DND-41 (cell line): ENCODE results near the gene ATXN7.

Source experiments
- EZH2 ChIP-seq: IDR thresholded peaks from 3 replicates; pipeline ENCODE4 v1.6.1; 2012; ENCODE audit warnings: borderline replicate concordance, low read depth, mild to moderate bottlenecking, moderate library complexity, low read length, inconsistent platforms; ENCODE audit not compliant: severe bottlenecking
- TF ChIP-seq, protein P1 (sequence below): IDR thresholded peaks from 2 replicates; pipeline ENCODE4 v1.5.1; 2012; ENCODE audit warnings: borderline replicate concordance, low read length, moderate library complexity, mild to moderate bottlenecking; ENCODE audit not compliant: poor library complexity, severe bottlenecking; ENCODE audit errors: extremely low read depth

DNA sequence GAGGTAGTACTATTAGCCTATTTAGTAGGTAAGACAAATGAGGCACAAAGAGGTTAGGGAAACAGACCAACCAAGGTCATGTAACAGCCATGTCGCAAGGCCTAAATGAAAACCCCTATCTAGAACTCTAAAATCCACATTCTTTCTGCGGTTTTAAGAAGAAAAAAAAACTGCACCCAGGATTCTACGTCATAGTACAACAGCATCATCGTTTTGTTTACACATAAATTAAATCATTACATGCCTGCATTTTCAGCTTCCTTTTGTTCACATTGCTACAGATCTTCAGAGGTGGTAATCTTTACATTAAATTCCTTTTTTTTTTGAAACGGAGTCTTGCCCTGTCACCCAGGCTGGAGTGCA, 160.2 kb downstream of the ATXN7 start:
- TF ChIP-seq EZH2 = no peak
- TF ChIP-seq, protein P1, sequence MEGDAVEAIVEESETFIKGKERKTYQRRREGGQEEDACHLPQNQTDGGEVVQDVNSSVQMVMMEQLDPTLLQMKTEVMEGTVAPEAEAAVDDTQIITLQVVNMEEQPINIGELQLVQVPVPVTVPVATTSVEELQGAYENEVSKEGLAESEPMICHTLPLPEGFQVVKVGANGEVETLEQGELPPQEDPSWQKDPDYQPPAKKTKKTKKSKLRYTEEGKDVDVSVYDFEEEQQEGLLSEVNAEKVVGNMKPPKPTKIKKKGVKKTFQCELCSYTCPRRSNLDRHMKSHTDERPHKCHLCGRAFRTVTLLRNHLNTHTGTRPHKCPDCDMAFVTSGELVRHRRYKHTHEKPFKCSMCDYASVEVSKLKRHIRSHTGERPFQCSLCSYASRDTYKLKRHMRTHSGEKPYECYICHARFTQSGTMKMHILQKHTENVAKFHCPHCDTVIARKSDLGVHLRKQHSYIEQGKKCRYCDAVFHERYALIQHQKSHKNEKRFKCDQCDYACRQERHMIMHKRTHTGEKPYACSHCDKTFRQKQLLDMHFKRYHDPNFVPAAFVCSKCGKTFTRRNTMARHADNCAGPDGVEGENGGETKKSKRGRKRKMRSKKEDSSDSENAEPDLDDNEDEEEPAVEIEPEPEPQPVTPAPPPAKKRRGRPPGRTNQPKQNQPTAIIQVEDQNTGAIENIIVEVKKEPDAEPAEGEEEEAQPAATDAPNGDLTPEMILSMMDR = no peak
